GM18870 (cell line): ENCODE data around the gene GOLT1A.

Experiments
- ATAC-seq: cut with Tn5 transposase; IDR thresholded peaks from one replicate; pipeline ENCODE4 v1.9.1; 2021; ENCODE audit warnings: moderate library complexity; ENCODE audit not compliant: unreplicated experiment

GOLT1A gene

GRCh38 chr1:204162494-204163074 is 51.2 kb downstream of the GOLT1A start:
- ATAC-seq, result no peak

DNA sequence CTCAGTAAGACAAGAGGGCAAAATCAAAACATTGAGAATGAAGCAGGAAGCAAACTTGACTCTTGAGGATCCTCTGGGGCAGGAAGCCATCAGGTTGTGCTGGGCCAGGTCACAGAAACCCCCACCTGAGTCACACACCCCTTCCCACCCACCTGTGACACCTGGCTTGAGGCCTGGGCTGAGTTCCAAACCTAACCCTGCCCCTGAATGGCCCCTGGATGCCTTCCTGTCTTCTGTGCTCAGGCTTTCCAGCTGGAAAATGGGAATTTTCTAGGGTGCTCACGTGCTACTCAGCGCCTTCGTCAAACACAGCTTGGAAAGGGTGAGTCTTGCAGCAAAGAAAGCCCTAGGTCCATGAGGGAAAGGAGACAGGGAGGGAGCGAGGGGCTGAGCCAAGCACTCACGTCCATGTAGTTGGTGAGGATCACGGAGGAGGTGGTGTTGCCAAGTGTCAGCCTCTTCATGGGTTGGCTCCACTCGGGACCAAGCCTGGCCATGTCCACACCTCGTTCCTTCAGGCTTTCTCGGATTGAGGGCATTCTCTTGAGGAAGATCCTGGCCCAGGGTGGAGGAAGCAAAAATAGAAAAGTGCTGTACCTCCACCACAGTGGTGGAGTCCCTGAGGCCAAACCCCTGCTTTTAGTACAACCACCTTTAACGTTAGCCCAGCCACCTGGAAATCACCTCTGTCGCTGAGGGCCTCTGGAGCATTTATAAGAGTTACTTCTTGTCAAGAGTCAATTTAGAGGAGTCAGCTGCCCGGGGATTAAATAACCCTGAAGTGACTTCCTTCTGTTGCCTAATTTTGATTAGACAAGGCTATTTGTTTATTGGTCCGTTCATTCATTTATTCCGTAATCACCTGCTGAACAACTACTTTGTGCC is 51.9 kb downstream of the GOLT1A start:
- no peak for ATAC-seq

DNA sequence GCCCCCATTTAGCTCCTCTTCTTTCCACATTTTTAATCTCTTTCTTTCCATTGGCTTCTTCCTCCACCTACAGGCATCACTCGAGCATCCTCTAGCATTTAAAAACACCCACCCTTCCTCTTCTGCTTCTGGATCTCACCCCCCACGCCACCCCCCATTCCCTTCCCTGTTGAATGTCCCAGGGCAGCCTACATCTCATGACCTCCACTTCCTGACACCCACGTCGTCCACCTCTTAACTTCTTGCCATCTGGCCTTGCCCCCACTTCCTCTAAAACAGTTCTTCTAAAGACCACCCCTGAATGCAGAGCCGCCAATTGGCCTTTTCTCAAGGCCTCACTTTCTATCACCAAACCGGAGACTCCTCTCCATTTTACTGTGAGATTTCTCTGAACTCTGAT is 55.8 kb downstream of the GOLT1A start:
- no peak for ATAC-seq

GRCh38 chr1:204155881-204156280 is 57.9 kb downstream of the GOLT1A start:
- ATAC-seq, result no peak

DNA sequence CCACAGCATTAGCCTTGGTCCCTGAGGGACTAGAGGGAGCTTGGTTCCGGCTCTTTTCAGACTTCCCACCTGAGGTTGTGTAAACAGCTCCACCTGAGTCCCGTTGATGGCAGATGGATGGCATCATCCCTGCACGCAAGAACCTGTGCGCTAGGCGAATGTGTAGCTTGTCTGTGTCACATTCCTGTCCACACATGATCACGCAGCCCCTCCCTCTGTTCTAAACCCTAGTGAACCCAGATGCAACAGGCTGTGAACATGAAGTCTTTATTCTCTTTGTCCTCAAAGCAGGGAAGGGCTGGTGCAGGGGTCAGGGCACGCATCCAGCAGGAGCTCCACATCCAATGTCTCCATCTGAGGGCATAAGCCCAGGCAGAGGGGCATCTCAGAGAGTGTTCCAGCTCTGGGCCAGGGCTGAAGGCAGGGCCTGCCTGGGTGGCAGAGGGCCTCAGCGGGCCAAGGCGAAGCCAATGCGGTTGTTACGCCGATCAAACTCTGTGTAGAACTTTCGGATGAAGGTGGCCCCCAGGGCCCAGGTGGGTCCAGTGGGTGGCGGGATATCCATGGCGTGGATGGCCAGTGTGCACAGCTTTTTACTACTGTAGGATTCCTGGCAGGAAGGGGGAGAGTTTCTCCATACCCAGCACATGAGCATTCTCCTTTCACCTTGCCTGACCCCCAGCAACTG is 59.1 kb downstream of the GOLT1A start:
- ATAC-seq, result no peak

DNA sequence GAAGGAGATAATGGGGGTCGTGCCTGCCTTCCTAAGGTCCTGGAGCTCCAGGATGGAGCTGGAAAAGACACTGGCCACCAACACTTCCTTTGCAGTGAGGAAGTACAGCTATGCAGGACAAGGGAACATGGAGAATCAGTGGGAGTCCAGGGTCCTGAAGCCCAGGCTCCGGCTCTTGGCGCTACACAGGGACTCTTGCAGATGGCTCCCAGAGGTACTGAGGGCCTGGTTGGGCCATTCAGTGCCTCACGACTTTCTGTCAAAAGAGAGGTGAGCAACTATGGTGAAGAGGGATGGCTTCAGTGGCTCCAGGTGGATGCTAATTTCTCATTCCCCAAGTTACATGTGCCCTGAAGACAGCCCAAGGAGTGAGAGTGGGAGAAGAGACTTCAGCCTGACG is 60.1 kb downstream of the GOLT1A start:
- ATAC-seq, result no peak

DNA sequence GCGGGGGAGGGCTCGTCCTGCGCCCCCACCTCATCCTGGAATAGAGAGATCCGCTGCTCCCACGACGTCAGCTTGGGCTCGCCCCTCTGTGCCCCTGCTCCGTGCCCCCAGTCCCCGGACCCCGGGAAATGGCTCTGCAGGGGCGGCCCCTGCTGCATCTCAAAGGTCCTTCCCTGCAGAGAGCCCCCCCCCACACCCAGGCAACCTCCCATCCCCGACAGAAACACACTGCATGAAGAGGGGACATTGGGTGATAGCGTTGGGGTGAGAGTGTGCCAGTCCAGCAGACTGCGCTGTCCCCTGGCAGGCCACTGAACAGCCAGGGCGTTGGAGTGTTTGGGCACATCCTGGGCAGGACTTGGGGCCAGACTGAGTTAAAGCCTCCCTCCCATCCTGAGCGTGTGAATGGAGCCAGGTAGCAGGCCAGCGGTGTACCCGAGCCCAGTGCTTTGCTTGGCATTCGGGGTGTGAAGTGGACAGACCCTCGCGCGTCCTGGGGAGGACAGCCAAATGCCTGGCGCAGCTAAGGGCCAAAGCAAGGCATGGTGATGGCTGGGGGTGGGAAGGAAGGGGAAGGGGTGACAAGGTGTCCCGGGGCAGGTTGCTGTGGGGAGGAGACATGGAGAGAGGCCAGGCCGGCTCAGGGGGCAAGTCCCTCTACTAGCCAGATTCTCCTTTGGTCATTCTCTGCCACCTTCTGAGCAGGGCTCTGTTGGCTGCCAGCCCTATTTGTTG is 61.3 kb downstream of the GOLT1A start:
- no peak for ATAC-seq

DNA sequence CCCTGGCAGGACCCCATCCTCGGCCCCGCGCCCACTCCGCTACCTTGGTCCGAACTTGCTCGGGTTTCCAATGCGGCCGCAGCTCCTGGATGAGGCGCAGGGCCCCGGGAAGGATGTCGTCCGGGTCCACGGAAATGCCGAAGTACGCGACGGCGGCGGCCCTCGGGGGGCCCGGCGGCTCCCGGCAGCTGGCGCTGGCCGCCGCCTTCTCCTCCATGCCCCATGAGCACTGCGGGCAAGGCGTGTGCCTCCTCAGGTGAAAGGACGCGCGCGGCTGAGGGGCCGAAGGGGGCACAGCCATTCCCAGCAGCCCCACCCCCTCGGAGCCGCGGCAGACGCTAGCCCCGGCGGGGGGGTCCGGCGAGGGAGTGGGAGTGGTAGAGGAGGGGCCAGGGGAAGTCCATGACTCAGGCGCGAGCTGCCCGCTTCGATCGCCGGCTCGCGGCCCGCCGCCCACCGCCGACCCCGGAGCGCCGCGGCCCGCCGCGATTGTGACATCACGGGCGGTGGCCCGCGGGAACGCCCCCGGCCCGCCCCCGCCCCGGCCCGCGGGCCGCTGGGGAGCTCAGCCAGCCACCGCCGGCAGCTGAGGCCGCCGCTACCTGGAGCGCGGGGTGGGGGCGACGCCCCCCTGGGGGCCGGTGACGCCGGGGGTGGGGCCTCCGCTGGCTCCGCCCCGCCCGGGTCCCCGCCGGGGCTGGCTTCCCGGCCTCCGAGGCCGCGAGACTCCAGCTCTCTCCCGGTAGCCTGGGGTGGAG is 62.1 kb downstream of the GOLT1A start, which contains the start of gene ETNK2:
TSS of gene ETNK2 (minus strand) at position 493 of the 758 bp plus-strand sequence. CDS start at position 301, 192 bp downstream.
- ATAC-seq, result no peak

DNA sequence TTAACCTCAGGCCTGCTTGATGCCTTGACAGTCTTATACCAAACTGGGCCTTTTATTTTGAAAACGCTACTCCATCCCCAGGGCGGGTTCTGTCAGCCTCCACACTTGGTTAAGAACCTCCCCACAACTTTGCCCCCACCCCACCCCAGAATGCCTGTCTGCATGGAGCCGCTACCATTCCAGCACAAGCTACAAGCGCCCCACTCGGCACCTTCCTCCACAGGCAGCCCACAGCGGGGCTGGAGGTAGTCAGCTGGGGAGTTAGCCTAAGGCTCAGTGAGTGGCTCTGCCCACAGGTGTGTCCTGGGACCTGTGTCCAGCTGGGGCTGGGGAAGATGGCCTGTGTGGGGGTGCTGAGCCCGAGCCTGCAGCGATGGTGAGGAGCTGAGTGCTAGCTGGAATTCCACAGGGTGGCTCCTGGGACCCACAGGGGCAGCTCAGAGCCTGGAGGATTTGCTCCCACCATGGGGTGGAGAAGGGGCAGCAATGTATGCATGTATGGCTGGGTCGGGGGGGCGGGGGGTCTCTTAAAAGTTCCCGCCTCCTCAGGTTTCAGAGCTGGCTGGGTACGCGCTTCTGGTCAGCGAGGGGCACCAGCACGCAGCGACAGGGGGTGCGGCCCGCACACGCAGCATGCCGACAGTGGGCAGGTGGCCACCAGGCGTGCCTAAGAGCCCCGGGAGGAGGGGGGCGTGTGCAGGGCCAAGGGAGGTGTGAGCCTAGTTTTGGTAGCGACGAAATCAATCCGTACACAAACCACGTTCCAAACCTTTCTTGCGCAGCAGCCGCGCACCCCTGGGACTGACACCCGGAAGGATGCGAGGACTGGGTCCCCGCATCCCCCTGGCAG is 62.9 kb downstream of the GOLT1A start:
- ATAC-seq, result no peak

- no peak for ATAC-seq
Measured at GRCh38 chr1:204149635-204150565, 63.9 kb downstream of the GOLT1A start.

GRCh38 chr1:204149107-204149506 is 64.7 kb downstream of the GOLT1A start:
- ATAC-seq, result no peak
